Cerebellar nuclear complex (tissue), 1 donor: ENCODE data around the gene LGALS1.
A peak's percentile ranks its signal among the peaks of the same experiment; 100 is the strongest.
"Not testable (repeated sequence)": the region's sequence is repeated elsewhere in the genome, so short reads cannot be mapped to it uniquely, and the experiment has no call there.

Experiments
- DNase-seq, 2 experiments: peaks; one replicate each; lab custom pipeline; 2025; lab: John Stamatoyannopoulos, UW

Gene LGALS1

GRCh38 chr22:37639070-37639760, 36.2 kb upstream of the LGALS1 start, which contains the start of gene SH3BP1:
Gene SH3BP1 (plus strand): TSS chr22:37639669. CDS start chr22:37639788, 119 bp downstream.
- no peak for DNase-seq

- no peak for DNase-seq
Measured at GRCh38 chr22:37639771-37640590, 35.5 kb upstream of the LGALS1 start.

DNA sequence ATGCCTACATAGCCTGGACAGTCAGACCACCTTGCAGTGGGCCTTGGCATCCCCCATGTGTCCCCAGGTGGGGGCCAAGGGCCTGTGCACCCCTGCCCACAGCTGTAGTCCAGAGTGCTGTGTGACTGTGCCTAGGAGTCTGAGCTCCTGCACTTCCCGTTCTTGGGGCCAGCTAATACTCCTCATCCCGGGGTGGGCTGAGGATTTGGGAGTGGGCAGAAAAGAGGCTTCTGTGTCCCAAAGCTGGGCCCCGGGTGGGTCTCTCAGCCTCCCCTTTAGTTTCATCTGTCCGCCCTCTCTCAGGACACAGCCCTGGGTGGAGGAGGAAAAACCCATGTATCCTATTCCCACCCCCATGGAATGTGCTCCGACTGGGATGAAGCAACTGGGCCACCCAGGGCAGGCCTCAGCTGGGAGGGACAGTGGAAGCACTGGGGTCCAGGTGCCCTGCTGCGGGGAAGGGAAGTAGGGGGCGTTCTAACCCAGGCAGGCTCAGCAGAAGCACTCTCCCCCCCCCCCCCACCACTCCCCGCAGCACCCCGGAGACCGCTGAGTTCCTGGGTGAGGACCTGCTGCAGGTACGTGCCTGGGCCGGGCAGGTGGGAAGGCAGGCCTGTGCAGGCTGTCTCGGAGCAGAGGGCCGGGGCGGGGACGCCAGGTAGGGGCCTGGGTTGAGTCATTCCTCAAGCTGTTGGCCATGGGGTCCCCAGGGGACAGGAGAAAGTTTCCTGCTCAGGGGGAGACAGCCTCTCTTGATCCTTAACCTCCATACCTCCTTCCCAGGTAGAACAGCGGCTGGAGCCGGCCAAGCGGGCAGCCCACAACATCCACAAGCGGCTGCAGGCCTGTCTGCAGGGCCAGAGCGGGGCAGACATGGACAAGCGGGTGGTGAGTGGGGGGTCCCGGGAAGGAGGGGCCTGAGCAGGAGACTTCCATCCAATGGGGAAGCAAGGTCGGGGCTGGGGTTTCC, 34.6 kb upstream of the LGALS1 start:
- DNase-seq, result no peak

GRCh38 chr22:37641561-37641949, 33.9 kb upstream of the LGALS1 start:
- DNase-seq, result no peak

GRCh38 chr22:37643225-37643847, 32.1 kb upstream of the LGALS1 start:
- peak in 1 of 2 experiments; percentile 45 for DNase-seq

DNA sequence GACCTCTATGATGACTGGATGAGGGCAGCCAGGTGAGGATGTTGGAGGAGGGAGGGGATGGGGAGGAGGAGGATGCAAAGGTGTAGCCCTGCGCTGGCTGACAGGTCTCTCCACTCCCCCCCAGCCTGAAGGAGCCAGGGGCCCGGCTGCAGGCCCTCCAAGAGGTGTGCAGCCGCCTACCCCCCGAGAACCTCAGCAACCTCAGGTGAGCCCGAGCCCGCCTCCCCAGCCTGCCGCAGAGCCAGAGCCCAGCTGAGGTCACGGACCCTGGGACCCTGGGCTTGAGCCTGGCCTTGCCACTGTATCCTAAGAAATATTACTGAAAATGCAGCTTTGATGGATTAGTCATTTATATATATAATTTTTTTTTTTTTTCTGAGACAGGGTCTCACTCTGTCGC, 28.1 kb upstream of the LGALS1 start:
- no peak for DNase-seq

- DNase-seq, result no peak
Measured at GRCh38 chr22:37647928-37648327, 27.5 kb upstream of the LGALS1 start.

- no peak for DNase-seq
Measured at GRCh38 chr22:37650463-37651136, 24.8 kb upstream of the LGALS1 start.

DNA sequence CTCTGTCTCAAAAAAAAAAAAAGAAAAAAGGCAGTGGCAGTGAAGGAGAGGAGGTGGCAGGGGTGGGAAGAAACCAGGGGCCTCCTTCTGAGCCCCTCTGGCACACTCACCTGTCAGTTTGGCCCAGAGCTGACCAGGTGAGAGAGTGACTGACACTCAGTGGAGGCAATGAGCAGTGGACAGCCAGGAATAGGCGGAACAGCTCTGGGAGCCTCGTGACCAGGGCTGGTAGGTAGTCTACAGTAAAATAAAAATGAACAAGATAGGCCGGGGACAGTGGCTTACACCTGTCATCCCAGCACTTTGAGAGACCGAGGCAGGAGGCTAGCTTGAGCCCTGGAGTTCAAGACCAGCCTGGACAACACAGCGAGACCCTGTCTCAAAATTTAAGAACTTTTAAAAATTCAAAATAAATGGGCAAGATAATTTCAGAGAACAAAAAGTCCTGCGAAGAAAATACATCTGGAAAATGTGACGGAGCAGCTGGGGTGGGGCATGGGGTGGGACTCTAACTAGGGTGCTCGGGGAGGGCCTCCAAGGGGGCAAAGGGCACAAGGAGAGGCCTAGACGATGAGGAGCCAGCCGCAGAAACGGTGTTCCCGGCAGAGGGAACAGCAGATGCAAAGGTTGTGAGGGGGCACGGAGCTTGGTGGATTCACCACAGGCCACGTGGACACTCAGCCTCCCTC, 20.7 kb upstream of the LGALS1 start:
- no peak for DNase-seq

DNA sequence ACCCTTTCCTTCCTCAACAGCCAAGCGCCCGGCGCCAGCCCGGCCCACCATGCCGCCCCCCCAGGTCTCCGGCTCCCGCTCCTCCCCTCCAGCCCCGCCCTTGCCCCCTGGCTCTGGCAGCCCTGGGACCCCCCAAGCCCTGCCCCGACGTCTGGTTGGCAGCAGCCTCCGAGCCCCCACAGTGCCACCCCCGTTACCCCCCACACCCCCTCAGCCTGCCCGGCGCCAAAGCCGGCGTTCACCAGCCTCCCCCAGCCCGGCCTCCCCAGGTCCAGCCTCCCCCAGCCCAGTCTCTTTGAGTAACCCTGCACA, 20.2 kb upstream of the LGALS1 start:
- DNase-seq, result no peak

GRCh38 chr22:37656583-37656982, 18.9 kb upstream of the LGALS1 start:
- DNase-seq, result not testable (repeated sequence)

DNA sequence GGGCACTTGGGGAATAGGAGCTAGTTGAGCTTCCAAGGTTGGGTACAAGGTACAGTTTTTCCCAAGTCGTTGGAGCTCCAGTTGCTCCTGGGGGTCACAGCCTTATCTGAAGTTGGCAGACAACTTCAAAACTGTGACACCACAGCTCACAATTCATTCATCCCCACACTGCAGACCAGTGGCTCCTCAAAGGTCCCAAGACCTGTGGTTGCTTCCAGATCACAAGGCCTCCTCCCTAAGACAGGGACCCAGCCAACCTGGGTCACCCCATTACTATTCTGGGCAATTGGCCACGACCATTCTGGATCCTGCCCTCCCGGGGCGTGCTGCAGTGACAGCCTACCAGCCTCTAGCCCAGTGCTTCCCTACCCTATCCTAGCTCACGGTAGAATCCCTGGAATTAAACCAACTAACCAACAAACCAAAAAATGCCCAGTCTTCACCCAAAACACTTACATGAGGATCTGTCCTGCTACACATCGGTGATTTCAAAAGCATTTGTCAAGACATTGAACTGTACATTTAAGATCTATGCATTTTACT, 17.8 kb upstream of the LGALS1 start:
- no peak for DNase-seq

DNA sequence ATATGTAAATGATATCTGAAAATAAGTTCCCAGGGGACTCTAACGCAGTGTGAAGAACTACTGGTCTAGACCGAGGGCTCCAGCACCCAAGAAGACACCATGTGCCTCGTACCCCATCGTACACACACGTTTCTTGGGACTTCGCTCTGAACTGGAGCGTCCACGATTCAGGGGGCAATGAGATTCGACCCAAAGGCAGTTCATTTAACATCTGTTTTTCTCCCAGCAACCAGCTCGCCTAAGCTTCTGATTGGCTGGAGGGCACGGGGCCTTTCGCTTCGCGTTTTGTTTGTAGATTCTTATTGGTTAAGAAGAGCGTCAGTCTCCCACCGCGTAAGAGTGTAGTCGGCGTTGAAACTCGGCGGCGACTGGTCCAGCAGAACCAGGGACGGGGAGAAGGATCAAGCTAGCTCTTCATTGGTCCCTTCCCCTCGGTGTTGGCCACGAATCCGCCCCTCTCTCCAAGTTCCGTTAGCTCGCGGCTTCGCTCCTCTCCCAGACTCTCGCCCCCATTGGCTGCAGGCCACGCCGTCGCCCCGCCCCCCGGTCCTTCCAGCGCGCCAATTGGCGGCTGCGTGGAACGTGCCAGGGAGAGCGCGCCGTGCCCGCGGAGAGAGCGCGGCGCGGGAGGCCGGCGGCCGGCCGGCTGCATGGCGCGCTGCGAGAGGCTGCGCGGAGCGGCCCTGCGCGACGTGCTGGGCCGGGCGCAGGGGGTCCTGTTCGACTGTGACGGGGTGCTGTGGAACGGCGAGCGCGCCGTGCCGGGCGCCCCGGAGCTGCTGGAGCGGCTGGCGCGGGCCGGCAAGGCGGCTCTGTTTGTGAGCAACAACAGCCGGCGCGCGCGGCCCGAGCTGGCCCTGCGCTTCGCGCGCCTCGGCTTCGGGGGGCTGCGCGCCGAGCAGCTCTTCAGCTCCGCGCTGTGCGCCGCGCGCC, 17.0 kb upstream of the LGALS1 start, which contains the start of gene PDXP:
TSS of gene PDXP (plus strand) at position 591 of the 933 bp plus-strand sequence. CDS start at position 651, 60 bp downstream.
- DNase-seq, result peak; percentile 96 to 97

DNA sequence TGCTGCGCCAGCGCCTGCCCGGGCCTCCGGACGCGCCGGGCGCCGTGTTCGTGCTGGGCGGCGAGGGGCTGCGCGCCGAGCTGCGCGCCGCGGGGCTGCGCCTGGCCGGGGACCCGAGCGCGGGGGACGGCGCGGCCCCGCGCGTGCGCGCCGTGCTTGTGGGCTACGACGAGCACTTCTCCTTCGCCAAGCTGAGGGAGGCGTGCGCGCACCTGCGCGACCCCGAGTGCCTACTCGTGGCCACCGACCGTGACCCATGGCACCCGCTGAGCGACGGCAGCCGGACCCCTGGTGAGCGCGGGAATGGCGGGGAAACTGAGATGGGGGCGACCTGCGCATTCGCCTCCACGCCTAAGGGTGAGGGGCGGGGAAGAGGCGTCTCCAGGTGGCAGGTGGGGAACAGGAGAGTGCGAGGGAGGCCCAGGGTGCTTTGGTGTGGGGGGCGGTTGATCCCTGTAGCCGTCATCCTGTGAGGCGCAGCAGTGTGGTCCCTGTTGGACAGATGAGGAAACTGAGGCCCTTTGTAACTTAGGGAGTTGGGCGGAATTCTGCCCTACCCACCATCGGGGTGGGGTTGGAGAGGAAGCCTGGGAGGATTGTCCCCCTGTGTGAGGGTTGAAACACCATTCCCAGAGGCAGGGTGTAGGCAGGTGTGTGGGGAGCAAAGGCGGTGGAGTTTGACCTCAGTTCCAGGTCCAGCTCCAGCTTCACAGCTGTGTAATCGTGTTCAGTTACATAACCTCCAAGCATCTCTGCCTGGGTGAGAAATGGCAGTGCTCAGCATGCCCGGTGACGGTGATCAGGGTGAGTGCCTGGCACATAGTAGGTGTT, 16.2 kb upstream of the LGALS1 start:
- DNase-seq, result no peak

GRCh38 chr22:37659897-37660708, 15.3 kb upstream of the LGALS1 start:
- no peak for DNase-seq

- DNase-seq, result no peak
Measured at GRCh38 chr22:37660709-37661045, 14.8 kb upstream of the LGALS1 start.

DNA sequence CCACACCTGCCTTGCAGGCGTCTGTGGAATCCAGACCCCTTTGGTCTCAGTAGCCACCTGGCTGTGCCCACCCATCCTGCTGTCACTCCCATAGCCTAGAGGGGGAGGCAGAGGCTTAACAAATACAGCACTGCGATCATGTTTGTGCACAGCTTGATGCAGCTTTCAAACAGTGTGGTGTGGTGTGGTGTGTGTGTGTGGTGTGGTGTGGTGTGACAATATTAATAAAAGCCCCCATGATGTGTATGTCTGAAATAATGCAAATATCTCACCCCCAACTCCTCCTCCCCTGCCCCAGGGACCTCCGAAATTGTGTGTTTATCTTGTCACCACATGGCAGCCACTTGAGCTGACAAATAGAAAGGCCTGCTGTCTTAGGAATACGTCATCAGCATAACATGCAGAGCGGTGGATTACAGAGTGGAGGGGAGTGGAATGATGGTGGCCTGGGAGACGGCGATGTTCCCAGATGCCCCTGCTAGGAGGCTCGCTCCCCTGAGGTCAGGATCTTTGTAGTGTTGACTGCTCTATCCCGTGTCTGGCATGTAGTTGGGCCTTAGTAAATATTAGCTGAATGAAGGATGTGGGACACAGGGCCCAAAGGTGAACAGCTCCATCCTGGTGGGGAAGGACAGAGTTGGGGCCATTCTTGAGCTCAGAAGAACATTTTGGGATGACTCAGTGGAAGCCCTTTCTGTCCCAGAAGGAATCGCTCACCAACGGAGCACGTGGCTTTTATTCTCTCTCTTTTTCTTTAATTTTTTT, 14.1 kb upstream of the LGALS1 start:
- peak in 1 of 2 experiments; percentile 15 for DNase-seq
